Measurements from ENCODE around the gene TTC7B.

TTC7B gene

DNA sequence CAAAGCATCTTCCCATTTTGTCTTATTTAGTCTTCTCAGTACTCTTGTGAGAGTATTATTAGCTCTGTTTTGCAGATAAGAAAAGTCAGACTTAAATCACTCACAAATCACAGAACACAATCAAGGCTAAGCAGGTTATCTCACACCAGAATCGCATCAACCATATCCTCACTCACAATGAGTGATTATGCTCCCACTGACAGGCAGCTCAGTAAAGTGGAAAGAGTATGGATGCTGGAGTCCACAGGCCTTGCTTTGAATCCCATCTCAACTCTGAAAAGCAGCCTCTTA is 43.1 kb downstream of the TTC7B start:
- DNase-seq: no peak

DNA sequence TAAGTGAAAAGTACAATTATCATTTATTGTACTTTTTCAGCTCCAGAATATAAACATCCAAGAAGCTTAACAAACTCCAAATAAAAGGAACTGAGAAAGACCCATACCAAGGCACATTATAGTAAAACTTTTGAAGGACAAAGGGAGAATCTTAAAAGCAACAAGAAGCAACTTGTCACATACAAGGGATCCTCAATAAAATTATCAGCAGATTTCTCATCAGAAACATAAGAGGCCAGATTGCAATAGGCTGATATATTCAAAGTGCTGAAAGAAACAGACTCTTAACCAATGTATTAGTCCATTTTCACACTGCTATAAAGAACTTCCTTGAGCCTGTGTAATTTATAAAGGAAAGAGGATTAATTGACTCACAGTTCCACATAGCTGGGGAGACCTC is 48.3 kb downstream of the TTC7B start:
- no peak for DNase-seq

GRCh38 chr14:90760591-90761316 is 55.5 kb downstream of the TTC7B start:
- no peak for DNase-seq

GRCh38 chr14:90760078-90760444 is 56.2 kb downstream of the TTC7B start:
- no peak for DNase-seq

DNA sequence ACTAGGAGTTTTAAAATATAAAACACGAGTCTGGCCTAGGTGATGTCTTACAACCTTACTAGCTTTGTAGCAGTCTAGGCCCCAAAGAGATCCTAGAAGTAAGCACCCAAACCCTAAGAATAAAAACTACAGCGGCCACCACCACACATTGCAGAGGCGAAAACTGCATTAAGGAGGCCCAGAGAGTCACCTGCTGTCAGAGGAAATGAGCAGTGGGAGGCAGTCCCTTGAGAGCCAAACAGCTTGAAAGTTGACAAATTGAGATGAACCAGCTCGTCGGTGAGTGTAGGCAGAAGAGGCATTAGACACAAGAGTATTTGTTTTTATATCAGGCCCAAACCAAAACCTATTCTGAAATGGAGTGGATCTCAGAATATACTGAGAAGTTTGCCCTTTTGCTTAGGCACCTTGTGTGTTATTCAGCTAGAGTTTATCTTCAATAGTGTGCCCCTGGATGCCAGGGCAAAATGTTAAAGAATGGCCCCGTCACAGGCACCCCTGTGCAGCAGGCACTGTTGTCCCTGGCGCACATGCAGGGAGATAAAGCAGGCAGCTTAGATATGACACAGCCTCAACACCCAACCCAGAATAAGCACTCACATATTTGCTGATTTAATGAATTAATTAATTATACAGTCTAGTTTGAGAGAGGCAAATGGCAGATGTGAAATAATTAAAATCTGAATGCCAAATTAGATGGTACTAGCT is 56.7 kb downstream of the TTC7B start:
- no peak for DNase-seq

DNA sequence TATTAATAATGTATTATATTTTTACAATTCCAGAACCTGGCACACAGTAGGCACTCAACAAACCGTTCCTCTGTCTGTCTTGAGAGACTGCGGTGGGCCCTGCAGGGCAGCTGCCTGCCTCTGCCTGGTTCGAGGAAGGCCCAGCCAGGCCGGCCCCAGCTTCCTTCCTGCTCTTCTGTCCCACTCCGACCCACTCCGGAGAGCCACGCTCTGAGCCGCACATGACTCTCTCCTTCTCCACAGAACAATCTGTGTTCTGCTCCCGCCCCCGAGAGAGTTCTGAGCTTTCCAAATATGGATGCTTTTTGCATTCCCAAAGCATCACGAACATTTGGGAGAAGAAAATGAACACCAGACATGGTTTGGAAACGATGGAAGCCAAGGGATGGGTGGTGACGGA is 57.3 kb downstream of the TTC7B start:
- no peak for DNase-seq

- peak; percentile 96 for DNase-seq
Measured at GRCh38 chr14:90758028-90758889, 58.0 kb downstream of the TTC7B start.

DNA sequence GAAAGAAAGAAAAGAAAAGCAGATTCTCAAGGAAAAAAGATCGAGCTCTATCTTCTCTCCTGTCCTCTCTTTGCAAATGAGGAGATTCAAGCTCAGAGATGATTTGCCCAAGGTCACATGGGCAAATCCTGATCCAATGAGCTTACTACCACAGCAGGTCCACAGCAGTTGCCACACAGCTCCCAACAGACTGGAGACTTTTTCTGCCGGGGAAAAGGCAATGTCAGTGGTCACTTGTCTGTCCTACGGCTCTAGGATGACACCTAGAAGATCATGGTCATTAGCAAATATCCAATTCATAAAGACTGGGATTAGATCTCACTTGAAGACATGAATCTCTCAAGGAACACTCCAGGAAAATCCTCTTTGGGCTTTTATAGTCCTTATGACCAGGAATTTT is 58.8 kb downstream of the TTC7B start:
- DNase-seq: no peak

- no peak for DNase-seq
Measured at GRCh38 chr14:90756755-90757345, 59.4 kb downstream of the TTC7B start.

GRCh38 chr14:90755661-90756304 is 60.4 kb downstream of the TTC7B start:
- DNase-seq: no peak

- no peak for DNase-seq
Measured at GRCh38 chr14:90753456-90754005, 62.7 kb downstream of the TTC7B start.

DNA sequence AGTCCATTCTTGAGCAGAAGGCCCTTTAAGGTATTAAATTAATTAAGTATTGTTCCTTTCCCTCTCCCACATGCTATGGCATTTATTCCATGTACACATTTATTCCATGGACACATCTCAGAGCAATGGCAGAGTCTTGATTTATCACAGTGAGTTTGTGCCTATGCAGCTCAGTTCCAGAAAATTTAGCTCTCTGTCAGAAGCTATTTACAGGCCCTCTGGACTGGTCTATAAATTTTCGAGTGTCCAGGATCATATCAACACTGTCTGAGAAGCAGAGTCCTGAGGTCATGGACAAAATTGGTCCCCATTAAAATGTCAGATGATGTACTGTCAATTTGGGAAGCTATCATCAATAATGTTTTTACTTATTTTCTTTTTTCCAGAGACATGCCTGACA is 65.5 kb downstream of the TTC7B start:
- no peak for DNase-seq

DNA sequence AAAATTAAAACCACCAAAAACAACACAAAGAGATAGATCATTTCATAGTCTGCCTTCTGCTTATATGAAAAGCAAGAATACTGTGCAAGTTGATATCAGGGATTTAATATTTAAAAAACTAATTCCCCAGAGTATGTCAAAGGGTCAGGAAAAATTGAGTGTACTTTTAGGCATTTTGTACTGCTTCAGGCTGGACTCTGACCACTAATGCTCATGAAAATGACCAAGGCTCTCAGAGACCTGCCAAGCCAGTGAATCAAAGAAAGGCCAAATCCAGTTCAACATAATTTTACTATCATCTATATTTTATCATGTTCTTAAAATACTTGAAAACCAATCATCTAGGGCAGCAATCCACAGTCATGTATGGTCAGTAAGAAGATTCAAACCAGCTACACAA is 66.0 kb downstream of the TTC7B start:
- no peak for DNase-seq

- no peak for DNase-seq
Measured at GRCh38 chr14:90747909-90748308, 68.3 kb downstream of the TTC7B start.

DNA sequence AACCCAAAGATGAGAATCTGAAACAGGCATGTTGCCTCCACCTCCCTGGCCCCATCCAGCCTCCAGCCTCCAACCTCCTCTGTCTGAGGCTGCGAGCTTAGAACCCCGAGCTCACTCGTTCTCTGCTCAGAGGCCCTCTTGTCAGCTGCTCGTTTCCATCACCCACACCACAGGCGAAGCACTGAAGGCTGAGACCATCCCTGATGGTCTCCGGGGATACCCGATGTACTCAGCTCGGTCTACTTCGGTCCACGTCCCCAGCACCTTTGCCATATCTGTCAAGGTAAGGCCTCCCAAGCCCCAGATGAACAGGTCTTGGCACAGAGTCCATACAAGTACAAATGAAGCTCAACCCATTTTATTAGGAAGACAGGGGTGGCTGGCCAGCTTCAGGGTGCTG is 72.4 kb downstream of the TTC7B start:
- no peak for DNase-seq

- no peak for DNase-seq
Measured at GRCh38 chr14:90743425-90743824, 72.8 kb downstream of the TTC7B start.

DNA sequence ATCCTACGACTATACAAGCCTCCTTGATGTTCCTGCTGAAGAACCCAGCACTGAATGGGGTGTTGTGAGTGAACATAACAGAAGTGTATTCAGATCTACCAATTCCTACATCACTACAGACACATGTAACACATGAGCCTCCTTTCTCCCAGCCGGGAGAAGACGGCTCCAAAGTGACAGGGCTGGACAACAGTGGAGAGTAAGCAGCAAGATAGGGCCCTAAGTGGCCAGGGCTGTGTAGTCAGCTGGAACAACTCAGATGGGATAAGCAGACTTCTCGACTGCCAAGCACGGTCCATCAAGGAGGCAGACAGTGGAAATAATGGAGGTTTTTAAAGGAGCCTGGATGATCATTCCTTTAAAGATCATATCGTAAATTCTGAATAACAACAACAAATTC is 73.5 kb downstream of the TTC7B start:
- no peak for DNase-seq

- no peak for DNase-seq
Measured at GRCh38 chr14:90742252-90742651, 74.0 kb downstream of the TTC7B start.

DNA sequence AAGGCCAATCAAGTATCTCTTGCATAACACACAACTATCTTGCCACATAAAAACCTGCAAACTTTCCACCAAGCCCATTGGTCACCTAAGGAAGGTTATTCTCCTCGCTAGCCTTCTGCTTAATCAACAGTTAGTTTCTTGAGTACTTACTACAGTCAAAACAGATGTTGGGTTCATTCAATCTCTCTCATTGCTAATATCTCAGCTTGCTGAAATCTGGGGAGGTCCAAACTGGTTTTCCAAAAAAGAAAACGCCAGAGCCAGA is 74.6 kb downstream of the TTC7B start:
- no peak for DNase-seq

GRCh38 chr14:90740946-90741681 is 75.1 kb downstream of the TTC7B start:
- DNase-seq: no peak

DNA sequence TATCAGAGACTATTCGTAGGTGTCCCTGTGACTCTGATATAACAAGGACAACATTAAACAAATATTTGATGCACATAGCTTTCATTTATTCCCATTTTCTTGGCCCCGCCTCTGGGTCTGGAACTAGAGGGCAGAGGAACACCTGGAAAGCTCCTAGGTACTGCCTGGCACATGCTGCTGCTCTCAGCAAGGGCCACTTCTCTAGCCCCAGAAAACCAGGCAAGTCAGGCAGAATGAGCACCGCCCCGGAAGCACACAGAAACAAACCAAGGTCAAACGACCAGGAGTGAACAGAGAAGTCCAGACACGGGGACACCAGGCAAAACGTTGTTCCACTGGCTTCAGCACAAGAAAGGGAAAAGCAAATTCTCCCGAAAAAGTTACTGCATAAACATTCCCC is 76.1 kb downstream of the TTC7B start:
- DNase-seq: no peak

DNA sequence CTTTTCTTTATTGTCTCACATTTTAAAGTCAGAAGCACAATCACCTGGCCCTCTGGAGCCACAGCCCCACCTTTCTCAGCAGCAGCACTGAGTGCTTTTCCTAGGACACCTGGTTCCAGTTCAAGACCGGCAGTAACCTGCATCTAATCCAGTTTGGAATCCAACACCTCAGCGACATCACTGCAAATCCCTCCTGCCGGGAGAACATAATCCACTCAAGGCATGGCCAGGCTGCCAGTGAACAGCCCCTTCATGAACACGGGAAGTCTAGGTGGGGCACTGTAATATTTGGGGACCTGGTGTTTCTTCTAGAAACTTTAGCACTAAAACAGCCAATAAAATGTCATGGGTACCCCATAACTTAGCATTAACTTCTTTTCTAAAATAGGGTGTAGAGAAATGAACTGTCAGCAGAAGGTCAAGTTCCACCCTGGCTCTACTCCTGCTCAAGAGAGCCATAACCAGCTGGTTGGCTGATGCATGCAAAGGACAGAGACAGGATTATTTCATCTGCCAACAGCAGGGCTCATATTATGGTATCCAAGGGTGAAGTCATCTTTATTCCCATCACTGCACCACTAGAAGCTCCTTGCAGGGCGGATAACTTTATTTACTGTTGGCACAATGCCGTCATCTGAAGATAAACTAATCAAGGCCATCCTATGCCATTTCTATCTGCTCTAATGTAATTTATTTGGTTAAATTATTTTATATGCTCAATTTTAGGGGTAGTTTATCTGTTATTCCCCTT is 76.7 kb downstream of the TTC7B start:
- DNase-seq: no peak
